MCF 10A (cell line): ENCODE measurements around the gene NRROS. TPM values are rescaled to one million over a fixed set of nuclear protein-coding genes. Genes with fewer than 3 reads are reported as not detected.

Experiments
- BruUV-seq: library from RNA; stranded (reverse); fragments of 400-500 nt; replicated peaks from 2 replicates; lab custom pipeline; 2021; lab: Mats Ljungman, UMichigan
- CTCF ChIA-PET: fragments of 300-600 bp; sonication (Branson Sonifier 250); formaldehyde crosslinking; extraction: SDS; loops from one replicate; lab custom pipeline; 2021; ENCODE audit warnings: antibody characterized with exemption, inconsistent platforms; lab: Yijun Ruan, JAX
- POLR2A ChIA-PET: fragments of 300-600, 350-650 bp; sonication (Branson Sonifier 250); formaldehyde crosslinking; extraction: SDS; loops from one replicate; lab custom pipeline; 2020; ENCODE audit warnings: antibody characterized with exemption, inconsistent platforms; lab: Yijun Ruan, JAX
- DNase-seq: peaks from one replicate; pipeline ENCODE4 v3.0.0-alpha.2; 2018; ENCODE audit not compliant: unreplicated experiment
- H3K27ac Mint-ChIP-seq: one replicate; pipeline ENCODE4 v1.8.0; 2022; ENCODE audit warnings: mild to moderate bottlenecking, low read depth, mixed read lengths; ENCODE audit not compliant: unreplicated experiment
- H3K27me3 Mint-ChIP-seq: one replicate; pipeline ENCODE4 v1.8.0; 2022; ENCODE audit warnings: mixed read lengths; ENCODE audit not compliant: insufficient read depth, unreplicated experiment
- H3K36me3 Mint-ChIP-seq: one replicate; pipeline ENCODE4 v1.8.0; 2022; ENCODE audit warnings: mild to moderate bottlenecking, moderate library complexity, mixed read lengths; ENCODE audit not compliant: insufficient read depth, unreplicated experiment
- H3K4me1 Mint-ChIP-seq: one replicate; pipeline ENCODE4 v1.8.0; 2022; ENCODE audit warnings: mixed read lengths; ENCODE audit not compliant: insufficient read depth, unreplicated experiment
- H3K4me3 Mint-ChIP-seq: one replicate; pipeline ENCODE4 v1.8.0; 2022; ENCODE audit warnings: mild to moderate bottlenecking, moderate library complexity, mixed read lengths; ENCODE audit not compliant: unreplicated experiment
- H3K9me3 Mint-ChIP-seq: one replicate; pipeline ENCODE4 v1.8.0; 2022; ENCODE audit warnings: mixed read lengths; ENCODE audit not compliant: unreplicated experiment
- CTCF ChIP-seq: fragments of 200-600 bp; IDR thresholded peaks from one replicate; pipeline ENCODE4 v1.8.0; 2022; ENCODE audit warnings: antibody characterized with exemption, mild to moderate bottlenecking; ENCODE audit not compliant: unreplicated experiment
- intact Hi-C: fragments of 100-400 bp; cut with micrococcal nuclease; formaldehyde crosslinking; loops from 2 replicates; pipeline ENCODE4 v1.14.1; 2022
- total RNA-seq: library from RNA; stranded (reverse); gene quantifications from 2 replicates; pipeline ENCODE4 v1.2.3, GENCODE V29; 2022

Gene NRROS
- total RNA-seq, 1 experiment from 2014 or later = not detected

- POLR2A ChIA-PET = interaction anchor here (0.7 kb wide), 1 partner anchor 124 kb away, joined by 3 read pairs; no protein-coding TSS in a partner anchor
Observed at GRCh38 chr3:196700801-196701200, 61.3 kb downstream of the NRROS start.

GRCh38 chr3:196706327-196706726, 66.8 kb downstream of the NRROS start:
- Mint-ChIP-seq H3K27me3 (no peaks in the 10 kb centered on the region), H3K9me3 (no peaks in the 10 kb centered on the region), H3K27ac (no peak overlapping the region), H3K4me3 (no peak overlapping the region), H3K4me1 (peaks cover under 1% of the 10 kb centered on the region), H3K36me3 (no peaks in the 10 kb centered on the region)
- POLR2A ChIA-PET = no interaction called here
- no peak for DNase-seq
- no peak for TF ChIP-seq CTCF
- intact Hi-C loops = no loop called here
- CTCF ChIA-PET = interaction anchor here (0.8 to 1.0 kb wide), 2 partner anchors 9 to 130 kb away, joined by 3 to 5 read pairs; no protein-coding TSS in a partner anchor
- BruUV-seq = no TSS peak

More at GRCh38 chr3:196700801-196701200, 61.3 kb downstream of the NRROS start:
- Mint-ChIP-seq H3K9me3 (no peaks in the 10 kb centered on the region), H3K36me3 (peaks cover 5% of the 10 kb centered on the region), H3K4me1 (no peaks in the 10 kb centered on the region), H3K4me3 (no peak overlapping the region), H3K27ac (no peak overlapping the region), H3K27me3 (no peaks in the 10 kb centered on the region)
- no peak for TF ChIP-seq CTCF
- BruUV-seq = no TSS peak
- intact Hi-C loops = no loop called here
- DNase-seq = no peak
- CTCF ChIA-PET = interaction anchor here (1.0 kb wide), 1 partner anchor 92 kb away, joined by 4 read pairs; no protein-coding TSS in a partner anchor

GRCh38 chr3:196706731-196707130, 67.2 kb downstream of the NRROS start:
- Mint-ChIP-seq H3K36me3 (no peaks in the 10 kb centered on the region), H3K4me3 (no peak overlapping the region), H3K27me3 (no peaks in the 10 kb centered on the region), H3K4me1 (peaks cover 4% of the 10 kb centered on the region), H3K9me3 (no peaks in the 10 kb centered on the region), H3K27ac (no peak overlapping the region)
- POLR2A ChIA-PET = interaction anchor here (0.7 kb wide), 1 partner anchor 147 kb away, joined by 3 read pairs; no protein-coding TSS in a partner anchor
- TF ChIP-seq CTCF = no peak
- BruUV-seq = TSS peak; percentile 43
- intact Hi-C loops = no loop called here
- no peak for DNase-seq
- CTCF ChIA-PET = interaction anchor here (3.5 kb wide), 1 partner anchor 97 kb away, joined by 14 read pairs; no protein-coding TSS in a partner anchor

GRCh38 chr3:196707566-196707965, 68.1 kb downstream of the NRROS start:
- no peaks in the 10 kb centered on the region for H3K9me3 Mint-ChIP-seq
- DNase-seq = no peak
- no TSS peak for BruUV-seq
- peaks cover 5% of the 10 kb centered on the region for H3K4me1 Mint-ChIP-seq
- no peak for TF ChIP-seq CTCF
- no peaks in the 10 kb centered on the region for H3K36me3 Mint-ChIP-seq
- intact Hi-C loops = no loop called here
- H3K27ac Mint-ChIP-seq = no peak overlapping the region
- CTCF ChIA-PET = interaction anchor here (0.7 to 3.5 kb wide), 5 partner anchors 10 to 98 kb away, joined by 3 to 14 read pairs (median 3); no protein-coding TSS in a partner anchor
- no peak overlapping the region for H3K4me3 Mint-ChIP-seq
- POLR2A ChIA-PET = interaction anchor here (0.6 to 1.0 kb wide), 3 partner anchors 86 to 682 kb away, joined by 3 read pairs; partner anchors contain the start of genes FBXO45 and WDR53
- H3K27me3 Mint-ChIP-seq = no peaks in the 10 kb centered on the region
